Activated B cell treated with CpG ODN at 0.5 μM for 24 hours (primary cell): ENCODE data around the gene TRAF3. TPM values are rescaled to one million over a fixed set of nuclear protein-coding genes. Genes with fewer than 3 reads are reported as not detected.

ENCODE experiments used
- ATAC-seq: fragments of 200-7000 bp; cut with Tn5 transposase; one replicate; pipeline ENCODE4 v1.10.0; 2021; ENCODE audit warnings: low read depth, mild to moderate bottlenecking, moderate library complexity
- CTCF ChIA-PET: fragments of 350-600 bp; sonication (Branson Sonifier 250); formaldehyde crosslinking; loops from one replicate; lab custom pipeline; 2021; ENCODE audit warnings: antibody characterized with exemption; lab: Charles Lee
- POLR2A ChIA-PET: fragments of 350-600 bp; sonication (Branson Sonifier 250); formaldehyde crosslinking; loops from one replicate; lab custom pipeline; 2021; ENCODE audit warnings: antibody characterized with exemption; lab: Charles Lee
- DNase-seq: peaks from one replicate; pipeline ENCODE4 v3.0.0; 2022
- H3K27ac Mint-ChIP-seq: one replicate; pipeline ENCODE4 v1.8.0; 2020; ENCODE audit warnings: mixed read lengths
- H3K27me3 Mint-ChIP-seq: one replicate; pipeline ENCODE4 v1.8.0; 2021; ENCODE audit warnings: mixed read lengths
- H3K36me3 Mint-ChIP-seq: one replicate; pipeline ENCODE4 v1.8.0; 2021; ENCODE audit warnings: low read depth, mixed read lengths
- H3K4me1 Mint-ChIP-seq: one replicate; pipeline ENCODE4 v1.8.0; 2021; ENCODE audit warnings: mixed read lengths
- H3K4me3 Mint-ChIP-seq: one replicate; pipeline ENCODE4 v1.8.0; 2020; ENCODE audit warnings: mild to moderate bottlenecking, mixed read lengths
- H3K9me3 Mint-ChIP-seq: one replicate; pipeline ENCODE4 v1.8.0; 2020; ENCODE audit warnings: mixed read lengths
- CTCF ChIP-seq: fragments of 200-600 bp; IDR thresholded peaks from one replicate; pipeline ENCODE4 v1.8.0; 2022; ENCODE audit warnings: antibody characterized with exemption, mild to moderate bottlenecking
- intact Hi-C: fragments of 100-400 bp; cut with micrococcal nuclease; formaldehyde crosslinking; loops from one replicate; pipeline ENCODE4 v1.15.1; 2024
- total RNA-seq: library from RNA; stranded (reverse); gene quantifications from 2 replicates; pipeline ENCODE4 v1.2.3, GENCODE V29; 2022

The TRAF3 gene
- total RNA-seq, 1 donor from 2014 or later, result 120 TPM

- intact Hi-C loops, result no loop called here
- ATAC-seq, result no peak
- peaks cover 2% of the 10 kb centered on the region for H3K9me3 Mint-ChIP-seq
- H3K4me1 Mint-ChIP-seq, result peaks cover 26% of the 10 kb centered on the region
- H3K27ac Mint-ChIP-seq, result peak overlapping the region; percentile 76
- H3K36me3 Mint-ChIP-seq, result peaks cover 56% of the 10 kb centered on the region
- no peak for TF ChIP-seq CTCF
- ChIA-PET CTCF (no interaction called here), POLR2A (no interaction called here)
- H3K27me3 Mint-ChIP-seq, result no peaks in the 10 kb centered on the region
- H3K4me3 Mint-ChIP-seq, result peak overlapping the region; percentile 42
- DNase-seq, result no peak
Observed at GRCh38 chr14:102849526-102850379, 72.5 kb downstream of the TRAF3 start.

GRCh38 chr14:102853648-102854047, 76.4 kb downstream of the TRAF3 start:
- Mint-ChIP-seq H3K36me3 (peaks cover 68% of the 10 kb centered on the region), H3K4me3 (no peak overlapping the region), H3K4me1 (peaks cover 32% of the 10 kb centered on the region), H3K9me3 (peaks cover 2% of the 10 kb centered on the region), H3K27me3 (no peaks in the 10 kb centered on the region), H3K27ac (no peak overlapping the region)
- intact Hi-C loops, result no loop called here
- TF ChIP-seq CTCF, result no peak
- ATAC-seq, result no peak
- DNase-seq, result no peak
- CTCF ChIA-PET, result no interaction called here
- POLR2A ChIA-PET, result no interaction called here

GRCh38 chr14:102854091-102854703, 76.9 kb downstream of the TRAF3 start:
- no peak overlapping the region for H3K4me3 Mint-ChIP-seq
- DNase-seq, result no peak
- no peaks in the 10 kb centered on the region for H3K27me3 Mint-ChIP-seq
- H3K27ac Mint-ChIP-seq, result no peak overlapping the region
- CTCF ChIA-PET, result no interaction called here
- peaks cover 27% of the 10 kb centered on the region for H3K4me1 Mint-ChIP-seq
- H3K36me3 Mint-ChIP-seq, result peaks cover 69% of the 10 kb centered on the region
- peaks cover 2% of the 10 kb centered on the region for H3K9me3 Mint-ChIP-seq
- TF ChIP-seq CTCF, result no peak
- ATAC-seq, result no peak
- POLR2A ChIA-PET, result interaction anchor here (0.6 kb wide), 1 partner anchor 13 kb away, joined by 3 read pairs; no protein-coding TSS in a partner anchor
- intact Hi-C loops, result no loop called here

- Mint-ChIP-seq H3K27me3 (no peaks in the 10 kb centered on the region), H3K9me3 (peaks cover 6% of the 10 kb centered on the region), H3K27ac (no peak overlapping the region), H3K4me3 (no peak overlapping the region), H3K4me1 (peaks cover 16% of the 10 kb centered on the region), H3K36me3 (peaks cover 74% of the 10 kb centered on the region)
- intact Hi-C loops, result no loop called here
- ChIA-PET POLR2A (no interaction called here), CTCF (no interaction called here)
- ATAC-seq (no peak), DNase-seq (no peak)
- no peak for TF ChIP-seq CTCF
Observed at GRCh38 chr14:102856179-102856578, 78.9 kb downstream of the TRAF3 start.

- CTCF ChIA-PET, result no interaction called here
- POLR2A ChIA-PET, result no interaction called here
Observed at GRCh38 chr14:102857444-102857843, 80.2 kb downstream of the TRAF3 start.

More at GRCh38 chr14:102857444-102857843, 80.2 kb downstream of the TRAF3 start:
- peaks cover 73% of the 10 kb centered on the region for H3K36me3 Mint-ChIP-seq
- no peak for DNase-seq
- ATAC-seq, result no peak
- H3K9me3 Mint-ChIP-seq, result peaks cover 13% of the 10 kb centered on the region
- H3K4me3 Mint-ChIP-seq, result no peak overlapping the region
- intact Hi-C loops, result no loop called here
- no peak for TF ChIP-seq CTCF
- H3K27me3 Mint-ChIP-seq, result no peaks in the 10 kb centered on the region
- H3K27ac Mint-ChIP-seq, result no peak overlapping the region
- peaks cover 16% of the 10 kb centered on the region for H3K4me1 Mint-ChIP-seq
